Measurements from ENCODE around the gene SLC16A5. TPM values are rescaled to one million over a fixed set of nuclear protein-coding genes. Genes with fewer than 3 reads are reported as not detected.

Gene SLC16A5
- polyA plus RNA-seq, 1 donor (not counting 4 experiments of a cell fraction or from before 2014, with no cell fraction given), result 3.5 TPM

- H3K36me3 ChIP-seq (ENCODE audit: control insufficient read depth in 2 of 2, extremely low read depth in 1 of 2, insufficient read depth in 2 of 2, low read length in 2 of 2), result peaks cover 5 to 12% of the 10 kb centered on the region in 2 experiments
- FAIRE-seq, result peak; percentile 79
- no peaks in the 10 kb centered on the region for H3K9me3 ChIP-seq (ENCODE audit: control insufficient read depth, low read depth, low read length)
- H4K20me1 ChIP-seq (ENCODE audit: control insufficient read depth, extremely low read depth, insufficient read depth, low read length), result no peaks in the 10 kb centered on the region
- peak overlapping the region; percentile 98 for H3K27ac ChIP-seq (ENCODE audit: control insufficient read depth, insufficient read depth, low read length)
- H3K4me1 ChIP-seq (ENCODE audit: control insufficient read depth, extremely low read depth, insufficient read depth, low read length), result peaks cover 24% of the 10 kb centered on the region
- H2AFZ ChIP-seq (ENCODE audit: control insufficient read depth, low read length), result peak overlapping the region; percentile 96
- peak overlapping the region; percentile 88 for H3K4me2 ChIP-seq (ENCODE audit: control insufficient read depth, extremely low read depth, insufficient read depth, low read depth, low read length)
- no peaks in the 10 kb centered on the region for H3K9me1 ChIP-seq (ENCODE audit: control insufficient read depth, extremely low read depth, insufficient read depth, low read length)
- dilution Hi-C loops (cut with MboI; ENCODE audit: extremely low pct_ligation_motif_present, low sequenced_read_pairs), result no loop called here
- H3K4me3 ChIP-seq (ENCODE audit: control insufficient read depth in 2 of 3, extremely low read depth in 1 of 3, insufficient read depth in 2 of 3, low read depth in 1 of 3, low read length in 3 of 3), result peak overlapping the region in 2 of 3 experiments; percentile 31 to 61
- TF ChIP-seq CTCF (optimal IDR thresholded peaks at IDR 0.05 in 1 of 3, IDR thresholded peaks at IDR 0.05 in 1 of 3, conservative IDR thresholded peaks at IDR 0.05 in 1 of 3; ENCODE audit: extremely low read depth in 1 of 3, insufficient read depth in 2 of 3, low read length in 3 of 3), result no peak
- TF ChIP-seq EZH2 (IDR thresholded peaks at IDR 0.05; ENCODE audit: low read length), result no peak
- DNase-seq (ENCODE audit: low read depth, low spot score), result peak; percentile 97
- H3K27me3 ChIP-seq (ENCODE audit: control insufficient read depth, extremely low read depth, insufficient read depth, low read length), result no peaks in the 10 kb centered on the region
- peak overlapping the region; percentile 76 for H3K9ac ChIP-seq (ENCODE audit: control insufficient read depth, extremely low read depth, insufficient read depth, low read length)
- H3K79me2 ChIP-seq (ENCODE audit: control insufficient read depth, insufficient read depth, low read length), result no peaks in the 10 kb centered on the region
These were observed 36.5 kb downstream of the SLC16A5 start for GRCh38 chr17:75124041-75124818.

- no peak for DNase-seq (ENCODE audit: low read depth, low spot score)
- H3K4me1 ChIP-seq (ENCODE audit: control insufficient read depth, extremely low read depth, insufficient read depth, low read length), result peaks cover 24% of the 10 kb centered on the region
- peak overlapping the region; percentile 62 for H2AFZ ChIP-seq (ENCODE audit: control insufficient read depth, low read length)
- H3K9ac ChIP-seq (ENCODE audit: control insufficient read depth, extremely low read depth, insufficient read depth, low read length), result peak overlapping the region; percentile 76
- dilution Hi-C loops (cut with MboI; ENCODE audit: extremely low pct_ligation_motif_present, low sequenced_read_pairs), result no loop called here
- no peaks in the 10 kb centered on the region for H3K9me3 ChIP-seq (ENCODE audit: control insufficient read depth, low read depth, low read length)
- H3K9me1 ChIP-seq (ENCODE audit: control insufficient read depth, extremely low read depth, insufficient read depth, low read length), result no peaks in the 10 kb centered on the region
- H4K20me1 ChIP-seq (ENCODE audit: control insufficient read depth, extremely low read depth, insufficient read depth, low read length), result no peaks in the 10 kb centered on the region
- FAIRE-seq, result no peak
- no peak for TF ChIP-seq EZH2 (IDR thresholded peaks at IDR 0.05; ENCODE audit: low read length)
- no peak for TF ChIP-seq CTCF (optimal IDR thresholded peaks at IDR 0.05 in 1 of 3, IDR thresholded peaks at IDR 0.05 in 1 of 3, conservative IDR thresholded peaks at IDR 0.05 in 1 of 3; ENCODE audit: extremely low read depth in 1 of 3, insufficient read depth in 2 of 3, low read length in 3 of 3)
- H3K36me3 ChIP-seq (ENCODE audit: control insufficient read depth in 2 of 2, extremely low read depth in 1 of 2, insufficient read depth in 2 of 2, low read length in 2 of 2), result peaks cover 10 to 15% of the 10 kb centered on the region in 2 experiments
- peak overlapping the region; percentile 88 for H3K4me2 ChIP-seq (ENCODE audit: control insufficient read depth, extremely low read depth, insufficient read depth, low read depth, low read length)
- peak overlapping the region; percentile 98 for H3K27ac ChIP-seq (ENCODE audit: control insufficient read depth, insufficient read depth, low read length)
- peak overlapping the region in 1 of 3 experiments; percentile 9 for H3K4me3 ChIP-seq (ENCODE audit: control insufficient read depth in 2 of 3, extremely low read depth in 1 of 3, insufficient read depth in 2 of 3, low read depth in 1 of 3, low read length in 3 of 3)
- no peaks in the 10 kb centered on the region for H3K79me2 ChIP-seq (ENCODE audit: control insufficient read depth, insufficient read depth, low read length)
- H3K27me3 ChIP-seq (ENCODE audit: control insufficient read depth, extremely low read depth, insufficient read depth, low read length), result no peaks in the 10 kb centered on the region
These were observed 37.0 kb downstream of the SLC16A5 start for GRCh38 chr17:75124819-75125162.
